NCI-H1105 treated with DMSO at 0.1 percent for 48 hours (cell line): Measurements from ENCODE around the gene TTC39C.
A peak's percentile ranks its signal among the peaks of the same experiment; 100 is the strongest.
"Not testable (repeated sequence)": the region's sequence is repeated elsewhere in the genome, so short reads cannot be mapped to it uniquely, and the experiment has no call there.

Source experiments
- DNase-seq: peaks from one replicate; lab custom pipeline; 2025; lab: John Stamatoyannopoulos, UW

TTC39C gene

DNA sequence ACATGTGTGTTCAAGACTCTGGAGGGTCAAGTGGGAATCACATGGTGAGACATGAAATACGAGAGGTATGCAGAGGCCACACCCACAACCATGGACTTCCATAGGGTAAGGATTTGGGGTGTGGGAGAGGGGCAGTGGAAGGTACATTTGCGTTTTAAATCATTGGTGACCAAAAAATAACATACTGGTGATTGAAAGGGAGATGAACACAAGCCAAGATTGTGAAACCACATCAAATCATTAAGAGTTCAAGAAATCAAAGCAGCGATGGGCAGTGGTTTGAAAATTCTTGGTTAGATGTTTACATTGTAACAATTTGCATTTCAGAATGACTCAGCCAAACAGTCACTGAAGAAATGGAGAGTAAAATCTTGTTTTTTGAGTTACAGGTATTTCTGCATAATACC is 122.4 kb downstream of the TTC39C start:
- no peak for DNase-seq

DNA sequence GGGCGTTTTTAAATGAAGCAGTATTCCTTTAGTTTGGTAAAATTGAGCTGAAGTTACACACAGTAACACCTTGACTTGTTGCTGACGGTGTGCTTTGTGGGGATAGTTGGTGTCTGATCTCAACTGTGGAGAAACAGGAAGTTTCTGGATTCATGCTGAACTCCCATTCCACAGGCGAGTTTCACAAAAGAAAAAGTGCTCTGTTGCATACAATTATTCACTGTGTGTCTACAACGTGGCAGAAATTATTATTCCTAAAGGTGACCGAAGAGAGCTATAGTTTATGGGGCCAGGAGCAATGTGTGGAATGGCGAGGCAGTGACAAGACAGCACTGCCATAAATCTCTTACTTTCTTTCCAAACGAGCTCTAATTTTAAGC is 123.8 kb downstream of the TTC39C start:
- DNase-seq, result no peak

DNA sequence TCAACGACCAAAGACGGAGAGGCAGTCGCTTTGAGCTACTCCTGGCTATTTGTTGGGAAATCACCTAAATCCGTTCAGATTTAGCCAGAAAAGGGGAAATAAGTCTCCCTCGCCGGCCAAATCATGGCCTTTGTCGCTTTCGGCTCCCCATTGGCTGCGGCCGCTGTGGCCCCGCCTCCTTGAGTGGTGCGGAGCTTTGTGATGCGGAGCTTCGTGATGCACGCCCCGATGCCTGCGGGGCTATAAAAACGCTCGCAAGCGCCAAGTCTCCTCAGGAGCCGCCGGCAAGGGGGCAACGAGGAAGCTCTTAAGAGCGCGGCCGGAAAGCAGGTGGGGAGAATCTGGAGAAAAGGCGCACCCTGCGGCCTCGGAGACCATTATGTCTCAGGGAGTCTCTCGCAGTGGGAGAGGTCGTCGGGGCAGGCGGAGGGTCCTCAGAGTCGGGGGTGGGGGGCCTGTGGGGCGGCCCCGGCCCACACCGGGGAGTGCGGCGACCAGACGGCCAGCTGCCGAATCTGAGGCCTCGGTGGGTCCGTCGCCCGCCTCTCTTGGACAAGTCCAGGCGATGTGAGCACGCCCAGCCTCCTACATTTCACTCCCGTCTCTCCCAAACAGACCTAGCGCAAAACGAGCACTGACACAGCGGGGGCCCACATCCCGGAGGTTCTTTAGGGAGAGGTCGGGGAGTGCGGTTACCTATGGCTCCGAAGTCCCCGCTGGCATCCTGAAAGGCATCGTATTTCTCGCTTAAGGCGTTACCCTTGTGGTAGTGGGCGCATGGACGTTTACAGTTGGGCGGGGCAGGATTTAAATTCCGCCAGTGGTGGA is 124.4 kb downstream of the TTC39C start, which contains the start of gene CABYR:
CABYR (plus strand) TSS at position 274 of the 828 bp plus-strand sequence. CDS start 4,053 bp downstream, outside the sequence.
- DNase-seq, result peak; percentile 86

DNA sequence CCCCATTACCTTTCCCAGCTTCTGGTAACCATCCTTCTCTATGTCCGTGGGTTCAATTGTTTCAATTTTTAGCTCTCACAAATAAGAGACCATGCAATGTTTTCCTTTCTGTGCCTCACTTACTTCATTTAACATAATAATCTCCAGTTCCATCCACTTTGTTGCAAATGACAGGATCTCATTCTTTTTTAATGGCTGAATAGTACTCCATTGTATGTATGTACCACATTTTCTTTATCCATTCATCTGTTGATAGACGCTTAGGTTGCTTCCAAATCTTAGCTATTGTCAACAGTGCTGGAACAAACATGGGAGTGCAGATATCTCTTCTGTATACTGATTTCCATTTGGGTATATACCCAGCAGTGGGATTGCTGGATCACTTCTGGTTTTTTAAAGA is 126.1 kb downstream of the TTC39C start:
- no peak for DNase-seq

DNA sequence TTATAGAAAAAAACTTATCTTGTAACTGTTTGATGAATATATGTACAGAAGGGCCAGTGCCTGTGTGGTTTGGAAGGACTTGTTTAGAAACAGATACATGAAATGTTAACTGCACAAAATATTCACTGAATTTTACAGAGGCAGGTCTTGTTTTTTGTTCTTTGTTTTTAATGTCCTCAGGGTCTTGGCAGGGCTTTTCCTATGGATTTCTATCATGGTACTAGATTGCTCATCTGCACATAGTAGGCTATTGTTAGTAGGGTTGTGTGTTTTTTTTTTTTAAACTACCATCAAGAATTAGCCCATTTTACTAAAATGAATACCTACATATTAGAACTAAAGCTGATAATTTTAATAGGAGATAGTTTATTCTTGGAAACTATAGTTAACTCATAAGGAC is 127.8 kb downstream of the TTC39C start:
- DNase-seq, result no peak

DNA sequence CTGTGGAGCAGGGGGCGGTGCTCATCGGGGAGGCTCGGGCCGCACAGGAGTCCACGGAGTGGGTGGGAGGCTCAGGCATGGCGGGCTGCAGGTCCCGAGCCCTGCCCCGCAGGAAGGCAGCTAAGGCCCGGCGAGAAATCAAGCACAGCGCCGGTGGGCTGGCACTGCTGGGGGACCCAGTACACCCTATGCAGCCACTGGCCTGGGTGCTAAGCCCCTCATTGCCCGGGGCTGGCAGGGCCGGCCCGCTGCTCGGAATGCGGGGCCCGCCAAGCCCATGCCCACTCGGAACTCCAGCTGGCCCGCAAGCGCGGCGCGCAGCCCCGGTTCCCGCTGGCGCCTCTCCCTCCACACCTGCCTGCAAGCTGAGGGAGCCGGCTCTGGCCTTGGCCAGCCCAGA is 135.0 kb downstream of the TTC39C start:
- not testable (repeated sequence) for DNase-seq

DNA sequence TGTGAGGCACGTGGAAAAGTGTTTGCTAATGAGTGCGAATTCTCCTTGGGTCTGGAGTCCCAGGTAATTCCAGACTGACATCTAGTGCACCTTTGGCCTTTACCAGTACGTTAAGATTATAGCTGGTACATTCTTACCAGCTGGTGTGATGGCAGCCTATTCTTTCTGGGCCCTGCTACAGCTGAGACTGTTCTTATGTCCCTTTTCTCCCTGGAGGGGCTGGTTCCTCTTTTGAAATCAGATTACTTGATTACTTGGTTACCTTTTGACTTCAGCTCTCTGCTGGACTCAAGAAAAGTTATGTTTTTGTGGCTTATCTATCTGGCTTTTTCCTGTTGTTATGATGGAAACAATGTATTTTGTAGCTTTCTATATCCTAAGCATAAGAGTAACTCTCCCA is 138.8 kb downstream of the TTC39C start:
- DNase-seq, result no peak

DNA sequence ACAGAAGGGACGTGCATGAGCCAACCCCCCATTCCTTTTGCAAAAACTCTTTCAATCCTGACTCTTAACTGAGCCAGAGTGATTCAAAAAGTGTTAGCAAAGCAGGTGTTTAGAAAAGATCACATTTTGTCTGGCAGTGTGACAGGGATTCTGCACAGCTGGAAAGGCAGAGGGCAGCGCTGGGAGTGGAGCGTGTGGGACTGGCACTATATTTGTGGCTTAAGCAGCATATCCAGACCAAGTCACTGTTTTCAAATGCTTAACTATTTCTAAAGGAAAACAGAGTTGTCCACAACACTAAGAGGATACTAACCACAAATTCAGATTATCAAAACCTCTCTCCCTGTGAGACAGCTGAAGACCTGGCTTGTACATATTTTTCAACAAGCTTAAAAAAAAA is 143.3 kb downstream of the TTC39C start:
- DNase-seq, result no peak

DNA sequence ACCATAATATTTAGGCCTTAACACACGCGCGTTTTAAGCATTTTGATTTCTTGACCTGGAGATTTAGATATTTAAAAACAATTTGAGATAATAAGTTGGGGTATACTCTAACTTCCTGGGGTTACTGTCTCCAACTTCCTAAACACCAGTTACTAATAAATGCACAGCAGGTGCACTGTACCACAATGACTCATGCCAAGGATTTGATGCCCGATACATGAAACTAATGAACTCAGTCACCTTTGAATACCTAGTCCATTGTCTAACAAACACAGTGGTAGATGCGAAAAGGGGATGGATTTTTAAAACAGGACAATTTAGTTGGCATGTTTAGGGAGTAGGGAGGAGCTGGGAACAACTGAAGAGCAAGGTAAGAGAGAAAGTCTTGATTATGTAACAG is 145.5 kb downstream of the TTC39C start:
- DNase-seq, result peak; percentile 26

DNA sequence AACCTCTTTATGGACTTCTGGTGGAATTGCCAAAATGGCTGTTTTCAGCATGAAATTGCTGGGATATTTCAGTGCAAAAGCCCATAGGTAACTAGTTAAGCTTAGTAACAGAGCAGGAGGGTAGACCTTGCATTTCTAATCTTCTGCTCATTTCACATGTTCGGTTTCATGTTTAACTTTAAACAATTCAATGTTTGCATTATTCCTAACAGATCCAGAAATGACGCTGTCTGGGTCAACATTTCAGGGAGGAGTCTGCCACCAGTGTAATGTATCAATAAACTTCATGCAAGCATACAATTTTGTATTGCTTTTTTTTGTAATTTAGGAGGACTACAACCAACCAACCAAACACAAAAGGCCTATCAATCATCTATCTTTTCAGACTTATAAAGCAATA is 146.8 kb downstream of the TTC39C start:
- no peak for DNase-seq

DNA sequence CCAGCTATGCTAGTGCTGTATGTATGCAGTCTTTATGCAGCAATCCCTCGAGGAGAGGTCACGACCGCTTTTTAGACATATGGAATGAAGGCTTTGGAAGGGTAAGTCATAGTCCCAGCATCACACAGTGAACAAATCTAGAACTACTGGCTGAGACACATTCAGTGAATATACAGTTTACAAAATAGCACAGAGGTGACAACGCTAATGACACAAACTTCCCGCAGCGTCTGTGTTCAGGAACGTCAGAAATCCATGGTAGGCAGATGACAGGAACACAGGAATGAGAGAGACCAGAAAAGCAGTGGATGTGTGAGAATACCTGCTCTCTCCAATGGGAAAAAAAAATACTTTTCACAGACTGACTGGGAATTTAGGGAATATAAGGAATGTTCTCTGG is 153.9 kb downstream of the TTC39C start:
- no peak for DNase-seq

DNA sequence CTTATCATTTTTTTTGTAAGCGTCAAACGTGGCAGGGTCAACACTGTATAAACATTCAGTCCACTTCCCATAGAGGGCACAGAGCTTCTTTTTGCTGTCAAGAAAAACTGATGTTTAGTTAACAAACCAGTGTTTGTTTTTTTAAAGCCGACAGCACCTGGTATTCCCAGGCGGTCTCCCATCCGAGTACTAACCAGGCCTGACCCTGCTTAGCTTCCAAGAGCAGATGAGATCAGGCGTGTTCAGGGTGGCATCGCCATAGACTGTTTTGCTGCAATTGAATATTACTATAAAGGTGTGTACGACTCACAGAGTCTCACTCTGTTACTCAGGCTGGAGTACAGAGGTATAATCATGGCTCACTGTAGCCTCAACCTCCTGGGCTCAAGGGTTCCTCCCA is 155.8 kb downstream of the TTC39C start:
- no peak for DNase-seq

DNA sequence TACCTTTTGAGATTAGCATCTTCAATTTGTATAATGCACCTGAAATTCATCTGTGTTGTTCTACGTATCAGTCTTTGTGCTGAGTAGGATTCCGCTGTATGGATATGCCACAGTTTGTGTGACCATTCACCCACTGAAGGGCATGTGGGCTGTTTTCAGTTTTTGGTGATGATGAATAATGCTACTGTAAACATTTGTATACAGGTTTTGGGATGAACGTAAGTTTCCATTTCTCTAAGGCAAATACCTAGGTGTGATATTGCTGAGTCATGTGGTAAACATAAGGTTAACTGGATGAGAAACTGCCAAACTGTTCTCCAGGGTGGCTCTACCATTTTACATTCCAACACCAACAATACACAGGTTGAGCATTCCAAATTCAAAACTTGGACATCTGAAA is 159.4 kb downstream of the TTC39C start:
- DNase-seq, result no peak

DNA sequence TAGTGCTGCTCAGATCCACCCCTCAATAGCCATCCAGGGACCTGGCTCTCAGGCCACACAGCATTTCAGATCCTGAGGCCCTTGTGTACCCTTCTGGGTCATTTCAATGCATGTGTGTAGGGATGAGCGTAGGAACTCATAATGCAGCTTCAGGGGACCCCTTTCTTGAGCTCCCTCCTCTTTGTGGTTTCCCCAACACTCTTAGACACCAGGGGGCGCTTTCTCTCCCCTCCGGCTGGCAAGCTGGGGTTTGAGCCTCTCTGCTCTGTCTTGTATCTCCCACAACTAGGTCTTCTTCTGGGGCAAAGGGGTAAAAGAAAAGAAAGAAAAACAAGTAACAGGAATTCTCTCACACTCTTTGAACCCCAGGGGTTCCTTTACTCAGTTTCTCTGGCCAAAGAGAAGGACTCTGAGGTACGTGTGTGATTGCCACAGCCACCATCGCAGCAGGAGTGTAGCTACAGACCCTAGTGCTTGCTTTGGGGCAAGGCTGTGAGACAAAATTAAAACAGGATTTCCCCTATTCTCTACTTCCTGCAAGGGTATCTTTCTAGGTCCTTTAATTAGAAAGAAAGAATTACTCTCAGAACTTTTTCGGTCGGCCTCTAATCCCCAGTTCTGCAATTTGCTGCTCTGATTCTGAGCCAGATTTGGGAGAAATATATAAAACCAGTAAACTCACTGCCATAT is 162.3 kb downstream of the TTC39C start:
- DNase-seq, result peak; percentile 33

DNA sequence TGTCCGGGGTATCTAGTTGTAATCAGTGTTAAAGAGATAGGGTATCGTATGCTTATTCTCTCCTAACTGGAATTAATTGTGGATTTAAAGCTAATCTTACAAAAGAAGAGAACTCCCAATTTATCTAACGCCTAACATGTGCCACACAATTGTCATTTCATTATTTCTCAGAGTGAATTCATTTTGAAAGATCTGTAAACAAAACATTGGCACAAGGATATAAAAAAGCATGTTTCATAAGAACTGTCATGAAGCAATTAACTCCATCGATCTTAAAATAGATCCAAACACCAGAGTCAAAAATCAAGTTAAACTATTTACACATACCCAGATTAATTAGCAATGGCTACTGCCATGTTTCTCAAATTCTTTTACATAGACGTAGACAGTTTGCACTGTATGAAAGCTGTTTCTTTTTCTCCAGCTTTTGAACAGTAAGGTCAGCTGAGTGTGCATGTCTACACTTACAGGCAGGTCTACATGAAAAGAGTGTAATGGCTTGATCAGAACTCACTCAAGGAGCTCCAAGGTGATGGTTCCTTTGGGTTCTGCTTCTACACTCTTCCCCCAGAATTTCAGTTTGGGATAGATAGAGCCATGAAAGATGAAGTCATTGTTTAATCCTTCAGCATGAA is 163.1 kb downstream of the TTC39C start:
- DNase-seq, result no peak

DNA sequence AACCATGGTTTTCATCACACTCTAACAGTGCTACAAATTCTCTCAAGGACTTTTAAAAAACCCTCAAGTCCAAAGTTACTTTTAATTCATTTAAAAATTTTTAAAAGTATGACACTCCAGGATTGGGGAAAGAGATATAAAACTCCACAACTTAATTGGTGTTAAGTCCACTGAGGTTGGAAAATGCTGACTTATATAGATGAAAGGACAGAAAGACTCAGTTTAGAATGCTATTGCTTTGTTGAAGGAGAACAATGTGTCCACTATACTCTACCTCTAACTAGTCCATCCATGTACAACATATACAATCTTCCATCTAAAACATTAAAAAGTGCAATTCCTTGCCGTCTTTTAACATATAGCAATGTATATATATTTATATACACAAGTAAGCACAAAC is 165.5 kb downstream of the TTC39C start:
- DNase-seq, result no peak

DNA sequence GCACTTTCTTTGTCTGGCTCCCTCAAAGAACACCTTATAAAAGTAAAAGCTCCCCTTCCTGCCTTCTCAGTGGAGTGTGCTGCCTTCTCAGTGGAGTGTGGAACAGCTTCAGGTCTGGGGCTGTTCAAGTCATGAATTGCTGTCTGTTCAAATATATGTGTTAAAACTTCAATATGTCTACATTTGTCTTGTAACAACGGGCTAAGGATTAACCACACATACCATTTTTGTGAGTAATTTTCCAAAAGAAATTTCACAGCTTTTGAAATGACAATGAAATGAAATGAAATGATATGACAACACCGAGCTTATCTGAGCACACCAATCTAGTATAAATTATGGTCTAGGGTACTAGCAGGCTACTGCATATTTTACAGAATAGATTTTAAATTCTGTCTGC is 167.3 kb downstream of the TTC39C start:
- DNase-seq, result no peak
